Panc1 (cell line): ENCODE data around the gene SLIT3. TPM values are rescaled to one million over a fixed set of nuclear protein-coding genes. Genes with fewer than 3 reads are reported as not detected.

ENCODE experiments used
- ATAC-seq: fragments of 200-7000 bp; cut with Tn5 transposase; 2 replicates; pipeline ENCODE4 v1.9.1; 2020; ENCODE audit warnings: mild to moderate bottlenecking, moderate library complexity
- BruUV-seq: library from RNA; stranded (reverse); fragments of 400-500 nt; replicated peaks from 2 replicates; lab custom pipeline; 2021; lab: Mats Ljungman, UMichigan
- CTCF ChIA-PET: fragments of 300-600 bp; sonication (Branson Sonifier 250); formaldehyde crosslinking; loops from one replicate; lab custom pipeline; 2022; ENCODE audit warnings: antibody characterized with exemption; lab: Charles Lee
- POLR2A ChIA-PET: fragments of 300-600 bp; sonication (Branson Sonifier 250); formaldehyde crosslinking; loops from one replicate; lab custom pipeline; 2022; ENCODE audit warnings: antibody characterized with exemption; lab: Charles Lee
- DNase-seq: peaks from one replicate; pipeline ENCODE4 v3.0.0-alpha.2; 2010; ENCODE audit warnings: low read depth, low spot score
- H3K27ac ChIP-seq: 2 replicates; pipeline ENCODE4 v1.5.1; 2011; ENCODE audit warnings: mild to moderate bottlenecking, low read length, inconsistent platforms
- H3K27me3 ChIP-seq: fragments of 200-500 bp; sonication (Bioruptor generic); 2 replicates; pipeline ENCODE4 v1.6.0; 2014; ENCODE audit warnings: low read length, inconsistent platforms; ENCODE audit not compliant: control insufficient read depth, insufficient read depth
- H3K36me3 ChIP-seq: fragments of 200-500 bp; sonication (Bioruptor generic); 2 replicates; pipeline ENCODE4 v1.5.1; 2014; ENCODE audit warnings: inconsistent platforms, mild to moderate bottlenecking, low read length, moderate library complexity; ENCODE audit not compliant: control insufficient read depth, insufficient read depth
- H3K4me1 ChIP-seq: 2 replicates; pipeline ENCODE4 v1.5.1; 2011; ENCODE audit warnings: inconsistent platforms, mild to moderate bottlenecking, low read length, moderate library complexity; ENCODE audit not compliant: control insufficient read depth, insufficient read depth
- H3K4me3 ChIP-seq, 2 experiments: 2 replicates each; pipeline ENCODE4 v1.5.1; 2011 to 2012; ENCODE audit warnings: low read depth in 2 of 2, low read length in 2 of 2, mild to moderate bottlenecking in 2 of 2, inconsistent platforms in 1 of 2, moderate library complexity in 1 of 2
- H3K9me3 ChIP-seq: fragments of 200-500 bp; sonication (Bioruptor generic); 2 replicates; pipeline ENCODE4 v1.5.1; 2014; ENCODE audit warnings: low read depth, mild to moderate bottlenecking, inconsistent platforms, low read length, moderate library complexity; ENCODE audit not compliant: control insufficient read depth, insufficient read depth
- POLR2AphosphoS5 ChIP-seq: IDR thresholded peaks from 2 replicates; pipeline ENCODE4 v1.6.1; 2012; ENCODE audit warnings: mild to moderate bottlenecking, low read depth, low read length, moderate library complexity
- REST ChIP-seq, 2 experiments: IDR thresholded peaks; 2 replicates each; pipeline ENCODE4 v1.6.1; 2011 to 2012; ENCODE audit warnings: low read depth in 2 of 2, control low read depth in 1 of 2, low read length in 1 of 2, mild to moderate bottlenecking in 1 of 2, moderate library complexity in 1 of 2; ENCODE audit not compliant: insufficient read depth in 1 of 2
- SIN3A ChIP-seq: IDR thresholded peaks from 2 replicates; pipeline ENCODE4 v1.6.1; 2012; ENCODE audit warnings: low read depth, mild to moderate bottlenecking, low read length, moderate library complexity, borderline replicate concordance; ENCODE audit not compliant: insufficient read depth
- TCF7L2 ChIP-seq: IDR thresholded peaks from 2 replicates; pipeline ENCODE4 v1.6.1; 2011; ENCODE audit warnings: mild to moderate bottlenecking, low read depth, low read length, inconsistent platforms
- in situ Hi-C: cut with HindIII; loops from 2 replicates; pipeline ENCODE4 v1.10.0; 2016; ENCODE audit warnings: low sequenced_read_pairs, low pct_unique_long_range_greater_than_20kb
- intact Hi-C: fragments of 100-400 bp; cut with micrococcal nuclease; formaldehyde crosslinking; loops from one replicate; pipeline ENCODE4 v1.10.0; 2022; ENCODE audit not compliant: unreplicated experiment
- total RNA-seq: library from RNA; stranded (reverse); gene quantifications from one replicate; pipeline ENCODE4 v1.2.1, GENCODE V29; 2021; ENCODE audit not compliant: unreplicated experiment
- TF ChIP-seq, protein P1 (sequence below): fragments of 450-650 bp; IDR thresholded peaks from 2 replicates; pipeline ENCODE4 v1.5.1; 2017; ENCODE audit warnings: mild to moderate bottlenecking

The SLIT3 gene
- total RNA-seq, 1 experiment from 2014 or later, result 26.4 TPM

GRCh38 chr5:169283887-169284286 is 17.1 kb downstream of the SLIT3 start:
- Histone ChIP-seq H3K27ac (no peak overlapping the region), H3K4me3 (no peak overlapping the region), H3K9me3 (no peaks in the 10 kb centered on the region), H3K36me3 (no peaks in the 10 kb centered on the region), H3K4me1 (no peaks in the 10 kb centered on the region), H3K27me3 (no peaks in the 10 kb centered on the region)
- TF ChIP-seq SIN3A, result no peak
- TF ChIP-seq, protein P1, sequence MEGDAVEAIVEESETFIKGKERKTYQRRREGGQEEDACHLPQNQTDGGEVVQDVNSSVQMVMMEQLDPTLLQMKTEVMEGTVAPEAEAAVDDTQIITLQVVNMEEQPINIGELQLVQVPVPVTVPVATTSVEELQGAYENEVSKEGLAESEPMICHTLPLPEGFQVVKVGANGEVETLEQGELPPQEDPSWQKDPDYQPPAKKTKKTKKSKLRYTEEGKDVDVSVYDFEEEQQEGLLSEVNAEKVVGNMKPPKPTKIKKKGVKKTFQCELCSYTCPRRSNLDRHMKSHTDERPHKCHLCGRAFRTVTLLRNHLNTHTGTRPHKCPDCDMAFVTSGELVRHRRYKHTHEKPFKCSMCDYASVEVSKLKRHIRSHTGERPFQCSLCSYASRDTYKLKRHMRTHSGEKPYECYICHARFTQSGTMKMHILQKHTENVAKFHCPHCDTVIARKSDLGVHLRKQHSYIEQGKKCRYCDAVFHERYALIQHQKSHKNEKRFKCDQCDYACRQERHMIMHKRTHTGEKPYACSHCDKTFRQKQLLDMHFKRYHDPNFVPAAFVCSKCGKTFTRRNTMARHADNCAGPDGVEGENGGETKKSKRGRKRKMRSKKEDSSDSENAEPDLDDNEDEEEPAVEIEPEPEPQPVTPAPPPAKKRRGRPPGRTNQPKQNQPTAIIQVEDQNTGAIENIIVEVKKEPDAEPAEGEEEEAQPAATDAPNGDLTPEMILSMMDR, result no peak
- TF ChIP-seq TCF7L2, result no peak
- no peak for TF ChIP-seq REST (IDR thresholded peaks at IDR 0.05; ENCODE audit: insufficient read depth in 1 of 2, low read depth in 2 of 2, low read length in 1 of 2)
- no peak for TF ChIP-seq POLR2AphosphoS5
- ATAC-seq (no peak), DNase-seq (no peak)
- CTCF ChIA-PET, result no interaction called here
- BruUV-seq, result no TSS peak
- in situ Hi-C loops (no loop called here), intact Hi-C loops (no loop called here)
- POLR2A ChIA-PET, result no interaction called here

- Histone ChIP-seq H3K4me1 (no peaks in the 10 kb centered on the region), H3K27ac (no peak overlapping the region), H3K27me3 (no peaks in the 10 kb centered on the region), H3K4me3 (no peak overlapping the region), H3K36me3 (no peaks in the 10 kb centered on the region), H3K9me3 (no peaks in the 10 kb centered on the region)
- TF ChIP-seq POLR2AphosphoS5, result no peak
- ChIA-PET CTCF (no interaction called here), POLR2A (no interaction called here)
- intact Hi-C loops (no loop called here), in situ Hi-C loops (no loop called here)
- DNase-seq (no peak), ATAC-seq (no peak)
- no TSS peak for BruUV-seq
Observed at GRCh38 chr5:169281625-169282024, 19.3 kb downstream of the SLIT3 start.

DNA sequence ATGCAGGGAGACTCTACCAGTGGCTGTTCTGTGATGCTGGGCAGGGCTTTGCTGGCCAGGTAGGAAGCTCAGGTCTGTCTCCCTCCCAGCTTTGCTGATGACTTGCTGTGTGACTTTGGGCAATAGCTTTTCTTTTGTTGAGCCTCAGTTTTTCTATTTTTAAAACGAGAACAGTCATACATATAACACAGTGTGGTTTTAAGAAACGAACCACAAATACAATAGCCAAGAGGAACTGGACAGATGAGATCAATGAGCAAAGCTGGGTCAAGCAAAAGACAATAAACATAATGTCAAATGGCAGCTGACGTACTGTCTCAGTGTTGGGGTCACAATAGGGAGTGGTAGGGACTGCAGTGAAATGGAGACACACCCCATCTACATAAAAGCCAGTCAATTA is 20.2 kb downstream of the SLIT3 start:
- ChIA-PET CTCF (no interaction called here), POLR2A (no interaction called here)
- intact Hi-C loops, result no loop called here
- DNase-seq, result no peak
- ATAC-seq, result no peak
- in situ Hi-C loops, result no loop called here
- no TSS peak for BruUV-seq
- no peaks in the 10 kb centered on the region for H3K9me3 ChIP-seq
- no peaks in the 10 kb centered on the region for H3K27me3 ChIP-seq
- TF ChIP-seq, protein P1, result no peak
- no peak for TF ChIP-seq POLR2AphosphoS5
- TF ChIP-seq SIN3A, result no peak
- no peak for TF ChIP-seq REST (IDR thresholded peaks at IDR 0.05; ENCODE audit: insufficient read depth in 1 of 2, low read depth in 2 of 2, low read length in 1 of 2)
- no peak for TF ChIP-seq TCF7L2
- no peaks in the 10 kb centered on the region for H3K4me1 ChIP-seq
- H3K4me3 ChIP-seq, result no peak overlapping the region
- H3K36me3 ChIP-seq, result no peaks in the 10 kb centered on the region
- no peak overlapping the region for H3K27ac ChIP-seq
